ENCODE data around the gene MARK2. TPM values are rescaled to one million over a fixed set of nuclear protein-coding genes. Genes with fewer than 3 reads are reported as not detected.

The MARK2 gene
- total and polyA plus RNA-seq, 10 of the 15 experiments (the other 5 are each of a cell fraction or from before 2014, with no cell fraction given) = 0.19 to 29.5 (median 13.2) TPM

DNA sequence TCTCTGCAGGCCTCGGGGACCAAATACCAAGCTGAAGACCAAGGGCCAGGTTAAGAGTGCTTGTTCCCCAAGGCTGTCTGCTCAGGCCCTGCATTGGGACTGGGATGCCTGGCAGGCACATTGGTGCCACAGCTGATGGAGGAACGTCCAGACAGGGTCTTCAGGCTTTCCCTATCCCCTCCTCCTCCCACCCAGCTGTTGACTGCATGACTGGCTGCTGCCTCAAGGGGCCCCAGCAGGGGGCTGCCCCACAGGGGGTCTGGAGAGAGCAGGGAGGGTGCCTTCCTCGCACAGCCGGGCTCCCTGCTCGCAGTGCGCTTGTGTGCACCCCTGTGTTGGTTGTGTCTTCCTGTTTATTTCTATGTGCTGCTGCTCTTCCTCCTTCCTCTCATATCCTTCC is 68.2 kb downstream of the MARK2 start (continued):
- TF ChIP-seq, protein P1, sequence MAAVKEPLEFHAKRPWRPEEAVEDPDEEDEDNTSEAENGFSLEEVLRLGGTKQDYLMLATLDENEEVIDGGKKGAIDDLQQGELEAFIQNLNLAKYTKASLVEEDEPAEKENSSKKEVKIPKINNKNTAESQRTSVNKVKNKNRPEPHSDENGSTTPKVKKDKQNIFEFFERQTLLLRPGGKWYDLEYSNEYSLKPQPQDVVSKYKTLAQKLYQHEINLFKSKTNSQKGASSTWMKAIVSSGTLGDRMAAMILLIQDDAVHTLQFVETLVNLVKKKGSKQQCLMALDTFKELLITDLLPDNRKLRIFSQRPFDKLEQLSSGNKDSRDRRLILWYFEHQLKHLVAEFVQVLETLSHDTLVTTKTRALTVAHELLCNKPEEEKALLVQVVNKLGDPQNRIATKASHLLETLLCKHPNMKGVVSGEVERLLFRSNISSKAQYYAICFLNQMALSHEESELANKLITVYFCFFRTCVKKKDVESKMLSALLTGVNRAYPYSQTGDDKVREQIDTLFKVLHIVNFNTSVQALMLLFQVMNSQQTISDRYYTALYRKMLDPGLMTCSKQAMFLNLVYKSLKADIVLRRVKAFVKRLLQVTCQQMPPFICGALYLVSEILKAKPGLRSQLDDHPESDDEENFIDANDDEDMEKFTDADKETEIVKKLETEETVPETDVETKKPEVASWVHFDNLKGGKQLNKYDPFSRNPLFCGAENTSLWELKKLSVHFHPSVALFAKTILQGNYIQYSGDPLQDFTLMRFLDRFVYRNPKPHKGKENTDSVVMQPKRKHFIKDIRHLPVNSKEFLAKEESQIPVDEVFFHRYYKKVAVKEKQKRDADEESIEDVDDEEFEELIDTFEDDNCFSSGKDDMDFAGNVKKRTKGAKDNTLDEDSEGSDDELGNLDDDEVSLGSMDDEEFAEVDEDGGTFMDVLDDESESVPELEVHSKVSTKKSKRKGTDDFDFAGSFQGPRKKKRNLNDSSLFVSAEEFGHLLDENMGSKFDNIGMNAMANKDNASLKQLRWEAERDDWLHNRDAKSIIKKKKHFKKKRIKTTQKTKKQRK (IDR thresholded peaks at IDR 0.05; ENCODE audit: low read depth, low read length) = no peak
- TF ChIP-seq ZSCAN29 (IDR thresholded peaks at IDR 0.05) = no peak
- TF ChIP-seq DPF2 (IDR thresholded peaks at IDR 0.05) = no peak
- TF ChIP-seq ATF7 (IDR thresholded peaks at IDR 0.05; ENCODE audit: low read depth) = no peak
- TF ChIP-seq ZBTB11 (CRISPR knock-in tag; IDR thresholded peaks at IDR 0.05) = no peak
- no peak for TF ChIP-seq FOXK2 (IDR thresholded peaks at IDR 0.05)
- no peak for TF ChIP-seq PKNOX1 (IDR thresholded peaks at IDR 0.05)
- no peak for TF ChIP-seq BMI1 (IDR thresholded peaks at IDR 0.05; ENCODE audit: borderline replicate concordance)
- no peak for TF ChIP-seq SKIL (IDR thresholded peaks at IDR 0.05; ENCODE audit: low read depth, poor library complexity, severe bottlenecking)
- no peak for TF ChIP-seq POLR2AphosphoS5 (IDR thresholded peaks at IDR 0.05; ENCODE audit: low read length)

Measured in GM12878 (cell line).